ENCODE results near the gene POLQ. TPM values are rescaled to one million over a fixed set of nuclear protein-coding genes. Genes with fewer than 3 reads are reported as not detected.
"Not testable (repeated sequence)": the region's sequence is repeated elsewhere in the genome, so short reads cannot be mapped to it uniquely, and the experiment has no call there.

POLQ gene
- total RNA-seq (2014; rRNA removed; shearing (Covaris generic)) = 13.8 and 14.9 TPM in 2 replicates

GRCh38 chr3:121545574-121546455 is at the start of gene POLQ:
Gene POLQ (minus strand): TSS chr3:121545988. CDS start chr3:121545877, 111 bp downstream.
- DNase-seq (ENCODE audit: low spot score) = peak; percentile 90

- DNase-seq (ENCODE audit: low spot score) = no peak
Measured at GRCh38 chr3:121594850-121595249, 49.1 kb upstream of the POLQ start.

GRCh38 chr3:121593806-121594205 is 48.0 kb upstream of the POLQ start:
- DNase-seq (ENCODE audit: low spot score) = not testable (repeated sequence)

- no peak for DNase-seq (ENCODE audit: low spot score)
Measured at GRCh38 chr3:121592856-121593702, 47.3 kb upstream of the POLQ start, which contains the start of gene FBXO40. Gene FBXO40 (plus strand): TSS chr3:121593379. CDS start chr3:121620576, 27,197 bp downstream.

GRCh38 chr3:121584418-121584817 is 38.6 kb upstream of the POLQ start:
- no peak for DNase-seq (ENCODE audit: low spot score)

GRCh38 chr3:121581691-121582090 is 35.9 kb upstream of the POLQ start:
- no peak for DNase-seq (ENCODE audit: low spot score)

GRCh38 chr3:121574449-121574848 is 28.7 kb upstream of the POLQ start:
- peak; percentile 88 for DNase-seq (ENCODE audit: low spot score)

- DNase-seq (ENCODE audit: low spot score) = no peak
Measured at GRCh38 chr3:121567649-121568048, 21.9 kb upstream of the POLQ start, which contains the start of gene ARGFX. Gene ARGFX (plus strand): TSS chr3:121567949. CDS start chr3:121570714, 2,765 bp downstream.

GRCh38 chr3:121566773-121567172 is 21.0 kb upstream of the POLQ start:
- DNase-seq (ENCODE audit: low spot score) = peak; percentile 21

- no peak for DNase-seq (ENCODE audit: low spot score)
Measured at GRCh38 chr3:121562148-121562547, 16.4 kb upstream of the POLQ start.

GRCh38 chr3:121557426-121557934 is 11.7 kb upstream of the POLQ start:
- DNase-seq (ENCODE audit: low spot score) = no peak

- DNase-seq (ENCODE audit: low spot score) = no peak
Measured at GRCh38 chr3:121552797-121553196, 7.0 kb upstream of the POLQ start.

- DNase-seq (ENCODE audit: low spot score) = no peak
Measured at GRCh38 chr3:121552379-121552778, 6.6 kb upstream of the POLQ start.

GRCh38 chr3:121545049-121545573 is 677 bp downstream of the POLQ start:
- peak; percentile 23 for DNase-seq (ENCODE audit: low spot score)

GRCh38 chr3:121542924-121543323 is 2.9 kb downstream of the POLQ start:
- no peak for DNase-seq (ENCODE audit: low spot score)

- no peak for DNase-seq (ENCODE audit: low spot score)
Measured at GRCh38 chr3:121531269-121531668, 14.5 kb downstream of the POLQ start.

- no peak for DNase-seq (ENCODE audit: low spot score)
Measured at GRCh38 chr3:121529308-121529707, 16.5 kb downstream of the POLQ start.

GRCh38 chr3:121520510-121520909 is 25.3 kb downstream of the POLQ start:
- no peak for DNase-seq (ENCODE audit: low spot score)

GRCh38 chr3:121517953-121518655 is 27.7 kb downstream of the POLQ start:
- DNase-seq (ENCODE audit: low spot score) = no peak

GRCh38 chr3:121515862-121516261 is 29.9 kb downstream of the POLQ start:
- no peak for DNase-seq (ENCODE audit: low spot score)

GRCh38 chr3:121515313-121515712 is 30.5 kb downstream of the POLQ start:
- no peak for DNase-seq (ENCODE audit: low spot score)

All from A172 (cell line).